WERI-Rb-1 (cell line): Measurements from ENCODE around the gene TLE4.

ENCODE experiments used
- DNase-seq: peaks from one replicate; pipeline ENCODE4 v3.0.0-alpha.2; 2020
- H3K27ac ChIP-seq: fragments of 250-450 bp; sonication (Bioruptor Pico); 2 replicates; pipeline ENCODE4 v1.5.1; 2020; ENCODE audit warnings: mild to moderate bottlenecking, moderate library complexity
- H3K27me3 ChIP-seq: fragments of 250-450 bp; sonication (Bioruptor Pico); 2 replicates; pipeline ENCODE4 v1.5.1; 2021; ENCODE audit warnings: mild to moderate bottlenecking, low read depth, moderate library complexity; ENCODE audit not compliant: insufficient read depth, severe bottlenecking
- H3K36me3 ChIP-seq: fragments of 250-450 bp; sonication (Bioruptor Pico); 2 replicates; pipeline ENCODE4 v1.5.1; 2020; ENCODE audit warnings: mild to moderate bottlenecking, moderate library complexity
- H3K4me3 ChIP-seq: 2 replicates; pipeline ENCODE4 v1.5.1; 2011; ENCODE audit warnings: low read depth, mild to moderate bottlenecking, control low read depth, low read length
- H3K9me3 ChIP-seq: fragments of 250-450 bp; sonication (Bioruptor Pico); 2 replicates; pipeline ENCODE4 v1.5.1; 2021; ENCODE audit warnings: mild to moderate bottlenecking, moderate library complexity; ENCODE audit not compliant: severe bottlenecking
- CTCF ChIP-seq: IDR thresholded peaks from 2 replicates; pipeline ENCODE4 v1.5.1; 2011; ENCODE audit warnings: low read depth, mild to moderate bottlenecking, control low read depth, inconsistent platforms, low read length

TLE4 gene

GRCh38 chr9:79698967-79699366 is 127.2 kb downstream of the TLE4 start:
- no peak for TF ChIP-seq CTCF
- no peak overlapping the region for H3K27ac ChIP-seq
- no peaks in the 10 kb centered on the region for H3K9me3 ChIP-seq

GRCh38 chr9:79699479-79699878 is 127.7 kb downstream of the TLE4 start:
- H3K4me3 ChIP-seq, result no peak overlapping the region

More at GRCh38 chr9:79698967-79699366, 127.2 kb downstream of the TLE4 start:
- DNase-seq, result no peak
- Histone ChIP-seq H3K4me3 (no peak overlapping the region), H3K27me3 (no peaks in the 10 kb centered on the region), H3K36me3 (no peaks in the 10 kb centered on the region)

GRCh38 chr9:79700607-79701360 is 129.0 kb downstream of the TLE4 start:
- Histone ChIP-seq H3K4me3 (no peak overlapping the region), H3K27me3 (no peaks in the 10 kb centered on the region), H3K9me3 (no peaks in the 10 kb centered on the region), H3K27ac (no peak overlapping the region), H3K36me3 (no peaks in the 10 kb centered on the region)
- no peak for DNase-seq
- TF ChIP-seq CTCF, result no peak

More at GRCh38 chr9:79699479-79699878, 127.7 kb downstream of the TLE4 start:
- no peak for DNase-seq
- no peak overlapping the region for H3K27ac ChIP-seq
- no peak for TF ChIP-seq CTCF
- no peaks in the 10 kb centered on the region for H3K27me3 ChIP-seq
- H3K9me3 ChIP-seq, result no peaks in the 10 kb centered on the region
- no peaks in the 10 kb centered on the region for H3K36me3 ChIP-seq

- Histone ChIP-seq H3K27ac (no peak overlapping the region), H3K36me3 (no peaks in the 10 kb centered on the region), H3K27me3 (no peaks in the 10 kb centered on the region), H3K4me3 (no peak overlapping the region), H3K9me3 (no peaks in the 10 kb centered on the region)
- no peak for TF ChIP-seq CTCF
- no peak for DNase-seq
Measured at GRCh38 chr9:79701651-79702050, 129.9 kb downstream of the TLE4 start.

GRCh38 chr9:79705704-79706103 is 133.9 kb downstream of the TLE4 start:
- no peak for DNase-seq
- Histone ChIP-seq H3K36me3 (no peaks in the 10 kb centered on the region), H3K9me3 (no peaks in the 10 kb centered on the region), H3K27me3 (no peaks in the 10 kb centered on the region), H3K27ac (no peak overlapping the region), H3K4me3 (no peak overlapping the region)
- TF ChIP-seq CTCF, result no peak

- no peak for TF ChIP-seq CTCF
- Histone ChIP-seq H3K27ac (no peak overlapping the region), H3K27me3 (no peaks in the 10 kb centered on the region), H3K36me3 (no peaks in the 10 kb centered on the region), H3K9me3 (no peaks in the 10 kb centered on the region), H3K4me3 (no peak overlapping the region)
- DNase-seq, result no peak
Measured at GRCh38 chr9:79706512-79706911, 134.7 kb downstream of the TLE4 start.
